GM20431 (cell line): ENCODE measurements around the gene SYT17.

Source experiments
- in situ Hi-C: fragments of 300-500 bp; cut with MseI, MboI; formaldehyde crosslinking; loops from one replicate; pipeline ENCODE4 v1.15.0; 2020; ENCODE audit warnings: low sequenced_read_pairs; ENCODE audit not compliant: unreplicated experiment

SYT17 gene

GRCh38 chr16:19239511-19240155, 71.6 kb downstream of the SYT17 start:
- in situ Hi-C loops: no loop called here

- in situ Hi-C loops: no loop called here
Observed at GRCh38 chr16:19240494-19240893, 72.5 kb downstream of the SYT17 start.

DNA sequence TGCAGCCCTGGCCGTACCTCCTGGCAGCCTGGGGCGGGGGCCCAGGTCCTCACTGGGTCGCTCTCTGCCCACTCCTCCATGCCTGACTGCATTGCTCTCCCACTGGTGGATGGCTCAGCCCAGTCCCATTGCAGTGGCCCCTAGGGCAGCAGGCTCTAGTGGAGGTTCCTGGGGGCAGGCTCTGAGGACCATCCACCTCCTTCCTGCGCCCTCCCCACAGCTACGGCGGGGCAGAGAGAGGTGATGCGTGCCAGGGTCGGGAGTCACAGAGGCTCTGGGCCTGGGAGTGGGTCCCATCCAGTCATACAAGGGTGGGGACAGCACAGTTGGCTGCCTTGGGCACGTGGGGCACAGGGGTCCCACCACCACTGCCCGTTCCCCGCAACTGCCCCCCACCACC, 73.5 kb downstream of the SYT17 start:
- in situ Hi-C loops: no loop called here

- in situ Hi-C loops: no loop called here
Observed at GRCh38 chr16:19242186-19242585, 74.1 kb downstream of the SYT17 start.

DNA sequence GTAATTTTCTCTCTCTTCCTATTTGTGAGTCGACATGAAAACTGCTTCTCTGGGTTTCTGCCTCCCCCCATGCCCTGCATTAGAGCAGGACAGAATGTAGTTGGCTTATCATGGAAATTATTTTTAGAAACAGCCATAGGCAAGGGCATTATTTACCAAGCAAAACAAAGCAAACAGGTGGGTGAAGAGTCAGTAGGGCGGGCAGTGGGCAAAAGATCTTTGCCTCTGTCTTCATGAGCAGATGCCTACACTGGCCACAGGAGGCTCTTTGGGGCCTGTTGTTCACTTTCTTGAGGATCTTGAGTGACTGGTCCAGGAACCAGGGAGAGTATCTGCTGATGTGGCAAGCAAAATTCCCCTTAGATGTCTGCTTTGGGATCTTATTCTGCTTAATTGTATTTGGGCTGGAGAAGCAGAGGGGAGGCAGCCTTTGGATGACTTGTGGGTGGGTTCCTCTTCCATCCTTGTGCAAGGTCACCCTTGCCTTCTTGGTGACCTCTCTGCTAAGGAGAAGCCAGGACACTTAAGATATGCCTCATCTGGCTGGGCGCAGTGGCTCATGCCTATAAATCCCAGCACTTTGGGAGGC, 75.0 kb downstream of the SYT17 start:
- in situ Hi-C loops: no loop called here

DNA sequence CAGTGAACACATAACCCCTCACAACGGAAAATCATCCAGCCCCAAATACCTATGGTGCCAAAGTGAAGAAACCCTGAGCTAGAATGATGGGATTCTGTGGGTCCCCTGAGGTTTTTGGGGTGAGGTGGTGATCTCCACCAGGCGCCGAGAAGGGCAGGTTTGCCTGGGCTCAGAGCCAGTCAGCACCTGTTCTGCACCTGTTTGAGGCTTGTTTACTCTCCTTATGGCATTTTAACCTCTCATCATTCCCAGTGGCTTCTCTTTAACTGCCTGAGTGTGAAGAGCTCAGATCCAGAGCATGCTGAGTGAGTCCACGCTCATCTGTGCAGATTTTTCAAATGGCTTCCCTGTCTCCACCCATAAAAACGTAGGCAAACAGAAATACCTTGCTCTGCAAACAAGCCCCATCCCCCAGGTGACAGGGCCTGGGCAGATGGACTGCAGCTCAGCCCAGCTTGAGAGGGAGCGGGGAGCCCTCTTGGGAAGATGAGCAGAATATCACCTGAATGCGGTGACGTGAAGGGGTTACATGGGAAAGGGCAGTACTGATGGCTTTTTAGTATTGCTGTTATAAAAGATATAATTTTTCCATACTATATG, 77.4 kb downstream of the SYT17 start:
- in situ Hi-C loops: no loop called here

GRCh38 chr16:19252904-19253303, 84.9 kb downstream of the SYT17 start:
- in situ Hi-C loops: no loop called here

DNA sequence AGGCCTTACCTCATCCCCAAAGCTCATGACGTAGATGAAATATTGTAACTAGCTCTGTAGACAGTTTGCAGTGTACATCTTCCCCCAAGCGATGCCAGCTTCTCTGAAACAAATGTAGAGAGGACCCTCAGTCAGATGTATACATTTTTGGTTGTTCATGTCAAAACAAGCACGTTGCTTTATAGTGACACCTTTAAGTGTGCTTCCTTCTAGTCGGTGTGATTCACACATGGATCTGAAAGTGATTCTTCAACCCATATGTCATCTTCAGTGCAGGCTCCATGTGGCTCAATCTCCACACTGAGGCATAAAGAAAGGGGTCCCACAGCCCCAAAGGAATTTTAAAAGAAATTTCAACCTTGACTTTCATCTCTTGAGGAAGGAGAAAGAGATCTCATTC, 86.6 kb downstream of the SYT17 start:
- in situ Hi-C loops: no loop called here

GRCh38 chr16:19264123-19264673, 96.2 kb downstream of the SYT17 start:
- in situ Hi-C loops: no loop called here

DNA sequence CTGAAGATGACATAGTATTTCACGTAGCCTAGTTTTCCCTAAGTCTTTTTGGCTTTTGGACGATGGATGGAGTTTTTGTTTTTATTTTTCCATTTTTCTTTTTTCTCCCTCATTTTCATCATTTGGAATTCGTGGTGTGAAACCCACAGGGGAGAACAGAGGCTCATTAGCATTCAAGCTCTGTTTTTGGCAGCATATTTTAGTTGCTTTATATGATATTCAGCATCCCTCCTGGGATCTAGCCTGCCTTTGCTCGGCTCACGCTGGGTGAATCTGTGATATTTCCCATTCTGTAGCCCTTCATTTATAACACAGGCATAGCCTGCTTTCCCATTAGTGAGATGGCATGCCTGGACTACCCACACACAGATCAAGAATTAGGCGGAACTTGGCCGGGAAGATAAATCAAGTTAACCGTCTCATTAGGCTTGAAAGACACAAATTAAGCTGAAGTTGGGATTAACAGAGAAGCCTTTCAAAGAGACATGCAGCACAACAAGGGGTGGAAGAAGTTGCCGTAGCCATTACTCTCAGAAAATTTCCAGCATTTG, 97.4 kb downstream of the SYT17 start:
- in situ Hi-C loops: no loop called here

GRCh38 chr16:19266774-19267173, 98.7 kb downstream of the SYT17 start:
- in situ Hi-C loops: no loop called here

DNA sequence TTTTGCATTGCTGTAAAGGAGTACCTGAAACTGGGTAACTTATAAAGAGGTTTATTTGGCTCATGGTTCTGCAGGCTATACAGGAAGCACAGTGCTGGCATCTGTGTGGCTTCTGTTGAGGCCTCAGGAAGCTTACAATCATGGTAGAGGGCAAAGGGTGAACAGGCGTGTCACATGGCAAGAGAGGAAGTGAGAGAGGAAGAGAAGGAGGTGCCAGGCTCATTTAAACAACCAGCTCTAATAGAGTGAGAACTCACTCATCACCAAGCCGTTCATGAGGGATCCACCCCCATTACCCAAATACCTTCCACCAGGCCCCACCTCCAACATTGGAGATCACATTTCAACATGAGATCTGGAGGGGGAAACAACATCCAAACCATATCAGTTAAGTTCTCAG, 101.1 kb downstream of the SYT17 start:
- in situ Hi-C loops: no loop called here

- in situ Hi-C loops: no loop called here
Observed at GRCh38 chr16:19274165-19274797, 106.2 kb downstream of the SYT17 start.

- in situ Hi-C loops: no loop called here
Observed at GRCh38 chr16:19278403-19278802, 110.4 kb downstream of the SYT17 start.

DNA sequence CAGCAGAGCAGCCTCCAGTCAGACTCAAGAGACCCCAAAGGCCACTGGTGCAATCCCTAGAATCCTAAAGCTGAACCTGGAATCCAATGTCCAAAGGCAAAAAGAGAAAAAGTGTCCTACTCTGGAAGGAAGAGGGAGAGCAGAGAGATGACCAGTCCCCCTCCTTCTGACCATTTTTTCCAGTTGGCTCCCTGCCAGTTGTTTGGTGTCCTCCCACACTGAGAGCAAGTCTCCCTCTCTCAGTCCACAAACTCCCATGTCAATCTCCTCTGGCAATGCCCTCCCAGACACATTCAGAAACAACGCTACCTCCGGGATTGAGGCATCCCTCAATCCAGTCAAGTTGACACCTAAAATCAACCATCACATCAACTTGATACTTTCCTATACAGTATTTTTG, 113.2 kb downstream of the SYT17 start:
- in situ Hi-C loops: no loop called here

- in situ Hi-C loops: no loop called here
Observed at GRCh38 chr16:19282101-19282500, 114.1 kb downstream of the SYT17 start.

DNA sequence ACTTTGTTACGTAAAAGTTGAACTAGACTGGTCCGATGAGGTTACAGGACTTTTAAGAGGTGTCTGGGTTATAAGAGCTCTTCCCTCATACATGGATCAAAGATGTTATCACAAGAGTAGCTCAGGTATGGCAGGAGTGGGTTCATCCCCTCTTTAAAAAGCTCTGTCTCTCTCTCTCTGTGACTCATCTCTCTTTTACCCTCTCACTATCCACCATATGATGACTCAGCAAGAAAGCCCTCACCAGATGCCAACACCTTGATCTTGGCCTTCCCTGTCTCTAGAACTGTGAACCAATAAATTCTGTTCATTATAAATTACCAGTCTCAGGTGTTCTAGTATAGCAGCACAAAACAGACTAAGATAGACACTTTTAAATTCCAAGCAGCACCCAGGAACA, 115.6 kb downstream of the SYT17 start:
- in situ Hi-C loops: no loop called here

- in situ Hi-C loops: no loop called here
Observed at GRCh38 chr16:19284207-19284606, 116.2 kb downstream of the SYT17 start.

DNA sequence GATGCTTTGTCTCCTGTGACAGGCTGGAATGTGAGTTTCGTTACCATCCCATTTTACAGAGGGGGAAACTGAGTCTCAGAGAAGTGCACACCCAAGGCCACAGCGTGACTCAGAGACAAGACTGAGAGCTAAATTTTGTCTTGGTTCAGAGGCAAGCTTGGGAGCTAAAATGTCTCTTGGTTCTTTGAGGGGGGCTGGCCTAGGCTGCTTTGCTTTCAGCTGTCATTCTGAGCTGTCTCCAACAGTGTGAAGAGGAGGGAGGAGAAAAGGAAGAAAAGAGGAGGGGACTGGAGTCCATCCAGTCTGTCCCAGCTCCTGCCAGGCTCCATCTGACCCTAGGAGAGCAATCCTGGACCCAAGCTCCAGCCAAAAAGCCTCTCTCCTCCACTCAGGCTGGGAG, 117.4 kb downstream of the SYT17 start, which contains the start of gene CLEC19A:
Gene CLEC19A, plus strand, starts transcription at position 301 of the 400 bp plus-strand sequence. CDS start 121 bp downstream, outside the sequence.
- in situ Hi-C loops: no loop called here

DNA sequence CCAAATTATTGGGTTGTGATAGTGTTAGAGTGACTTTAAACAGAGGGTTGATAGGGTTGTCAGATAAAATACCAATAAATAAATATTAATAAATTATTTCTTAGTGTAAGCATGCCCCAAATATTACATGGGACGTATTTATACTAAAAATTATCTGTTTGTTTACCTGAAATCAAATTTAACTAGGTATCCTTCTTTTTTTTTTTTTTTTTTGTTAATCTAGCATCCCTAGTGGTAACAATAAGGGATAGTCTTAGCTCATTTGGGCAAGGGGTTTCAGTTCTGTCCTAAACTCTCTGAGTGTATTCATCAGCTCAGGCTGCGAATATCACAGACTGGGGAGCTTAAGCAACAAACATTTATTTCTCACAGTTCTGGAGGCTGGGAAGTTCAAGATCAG, 118.8 kb downstream of the SYT17 start:
- in situ Hi-C loops: no loop called here

DNA sequence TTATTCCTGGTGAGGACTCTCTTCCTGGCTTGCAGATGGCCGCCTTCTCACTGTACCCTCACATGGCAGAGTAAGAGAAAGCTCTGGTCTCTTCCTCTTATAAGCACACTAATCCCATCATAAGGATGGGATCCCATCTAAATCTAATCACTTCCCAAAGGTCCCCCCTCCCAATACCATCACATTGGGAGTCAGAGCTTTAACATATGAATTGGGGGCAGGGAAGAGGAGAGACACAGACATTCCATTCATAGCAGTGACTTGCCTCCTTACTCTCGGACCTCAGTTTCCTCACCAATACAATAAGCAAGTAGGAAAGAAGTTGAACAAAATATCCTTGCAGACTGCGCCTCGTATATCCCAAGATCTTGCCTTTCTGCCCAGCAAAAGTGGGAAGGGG, 119.2 kb downstream of the SYT17 start:
- in situ Hi-C loops: no loop called here
